ENCODE measurements around the gene DACT1. TPM values are rescaled to one million over a fixed set of nuclear protein-coding genes. Genes with fewer than 3 reads are reported as not detected.

DACT1 gene
- polyA plus RNA-seq, 1 donor from 2014 or later = 125 TPM

GRCh38 chr14:58617619-58618018 is 20.1 kb upstream of the DACT1 start:
- H4K20me1 ChIP-seq (ENCODE audit: insufficient read depth) = no peaks in the 10 kb centered on the region
- H3K36me3 ChIP-seq (ENCODE audit: insufficient read depth, low read length) = no peaks in the 10 kb centered on the region
- H3K4me3 ChIP-seq (ENCODE audit: low read length) = no peak overlapping the region
- TF ChIP-seq EZH2 (IDR thresholded peaks at IDR 0.05; ENCODE audit: borderline replicate concordance, insufficient read depth, low read length, poor library complexity, severe bottlenecking) (no peak), RAD21 (conservative IDR thresholded peaks at IDR 0.05) (no peak), SMC3 (conservative IDR thresholded peaks at IDR 0.05; ENCODE audit: poor library complexity) (no peak), CTCF (IDR thresholded peaks at IDR 0.05; ENCODE audit: poor library complexity, severe bottlenecking) (no peak), TAF1 (IDR thresholded peaks at IDR 0.05; ENCODE audit: low read depth) (no peak), POLR2AphosphoS5 (IDR thresholded peaks at IDR 0.05) (no peak), EP300 (conservative IDR thresholded peaks at IDR 0.05; ENCODE audit: poor library complexity, severe bottlenecking) (no peak), REST (IDR thresholded peaks at IDR 0.05; ENCODE audit: borderline replicate concordance) (no peak), MXI1 (conservative IDR thresholded peaks at IDR 0.05; ENCODE audit: poor library complexity, severe bottlenecking) (no peak)
- no peaks in the 10 kb centered on the region for H3K27me3 ChIP-seq (ENCODE audit: insufficient read depth, low read depth, low read length)
- H3K27ac ChIP-seq (ENCODE audit: low read length) = no peak overlapping the region
- no peaks in the 10 kb centered on the region for H3F3A ChIP-seq (ENCODE audit: insufficient read depth, low read length, poor library complexity, severe bottlenecking)
- H3K9me2 ChIP-seq (ENCODE audit: insufficient read depth, low read length) = no peaks in the 10 kb centered on the region
- H3K79me2 ChIP-seq (replicated peaks; ENCODE audit: insufficient read depth, low read length) = no peaks in the 10 kb centered on the region
- no peaks in the 10 kb centered on the region for H3K9me3 ChIP-seq (ENCODE audit: low read length)
- no peak overlapping the region for H2AFZ ChIP-seq (ENCODE audit: low read depth, low read length)
- no peak overlapping the region for H3K9ac ChIP-seq (ENCODE audit: low read length)
- no peak overlapping the region for H3K4me2 ChIP-seq (ENCODE audit: low read length)

- Histone ChIP-seq H3K4me2 (ENCODE audit: low read length) (no peak overlapping the region), H3K4me3 (ENCODE audit: low read length) (no peak overlapping the region), H2AFZ (ENCODE audit: low read depth, low read length) (no peak overlapping the region), H3K9ac (ENCODE audit: low read length) (no peak overlapping the region), H3F3A (ENCODE audit: insufficient read depth, low read length, poor library complexity, severe bottlenecking) (no peaks in the 10 kb centered on the region), H3K9me3 (ENCODE audit: low read length) (no peaks in the 10 kb centered on the region), H3K27ac (ENCODE audit: low read length) (no peak overlapping the region), H3K36me3 (ENCODE audit: insufficient read depth, low read length) (no peaks in the 10 kb centered on the region), H4K20me1 (ENCODE audit: insufficient read depth) (no peaks in the 10 kb centered on the region), H3K27me3 (ENCODE audit: insufficient read depth, low read depth, low read length) (no peaks in the 10 kb centered on the region), H3K79me2 (replicated peaks; ENCODE audit: insufficient read depth, low read length) (no peaks in the 10 kb centered on the region), H3K9me2 (ENCODE audit: insufficient read depth, low read length) (no peaks in the 10 kb centered on the region)
- TF ChIP-seq MXI1 (conservative IDR thresholded peaks at IDR 0.05; ENCODE audit: poor library complexity, severe bottlenecking) = no peak
- no peak for TF ChIP-seq REST (IDR thresholded peaks at IDR 0.05; ENCODE audit: borderline replicate concordance)
- no peak for TF ChIP-seq POLR2AphosphoS5 (IDR thresholded peaks at IDR 0.05)
- TF ChIP-seq SMC3 (conservative IDR thresholded peaks at IDR 0.05; ENCODE audit: poor library complexity) = no peak
- no peak for TF ChIP-seq EP300 (conservative IDR thresholded peaks at IDR 0.05; ENCODE audit: poor library complexity, severe bottlenecking)
- no peak for TF ChIP-seq EZH2 (IDR thresholded peaks at IDR 0.05; ENCODE audit: borderline replicate concordance, insufficient read depth, low read length, poor library complexity, severe bottlenecking)
- TF ChIP-seq TAF1 (IDR thresholded peaks at IDR 0.05; ENCODE audit: low read depth) = no peak
- no peak for TF ChIP-seq CTCF (IDR thresholded peaks at IDR 0.05; ENCODE audit: poor library complexity, severe bottlenecking)
- TF ChIP-seq RAD21 (conservative IDR thresholded peaks at IDR 0.05) = no peak
Measured at GRCh38 chr14:58620011-58620410, 17.8 kb upstream of the DACT1 start.
